NCI-H2107 (cell line): ENCODE measurements around the gene PDHX.

Source experiments
- DNase-seq: peaks from one replicate; lab custom pipeline; 2025; lab: John Stamatoyannopoulos, UW

PDHX gene

GRCh38 chr11:34994854-34995253 lies 78.4 kb downstream of the PDHX start:
- DNase-seq: no peak

GRCh38 chr11:34996958-34997357 lies 80.5 kb downstream of the PDHX start:
- no peak for DNase-seq

- no peak for DNase-seq
These were observed 81.6 kb downstream of the PDHX start for GRCh38 chr11:34997952-34998528.

GRCh38 chr11:34999453-34999852 lies 83.0 kb downstream of the PDHX start:
- DNase-seq: no peak

GRCh38 chr11:35003186-35003585 lies 86.8 kb downstream of the PDHX start:
- DNase-seq: no peak

GRCh38 chr11:35003658-35004057 lies 87.2 kb downstream of the PDHX start:
- DNase-seq: no peak

GRCh38 chr11:35005141-35005780 lies 88.8 kb downstream of the PDHX start:
- no peak for DNase-seq

GRCh38 chr11:35006389-35007128 lies 90.1 kb downstream of the PDHX start:
- DNase-seq: no peak

GRCh38 chr11:35007277-35007676 lies 90.9 kb downstream of the PDHX start:
- no peak for DNase-seq

GRCh38 chr11:35009191-35009943 lies 92.9 kb downstream of the PDHX start:
- DNase-seq: no peak

- DNase-seq: no peak
These were observed 93.5 kb downstream of the PDHX start for GRCh38 chr11:35009944-35010342.

GRCh38 chr11:35010654-35011053 lies 94.2 kb downstream of the PDHX start:
- DNase-seq: no peak

GRCh38 chr11:35011389-35011788 lies 95.0 kb downstream of the PDHX start:
- no peak for DNase-seq

GRCh38 chr11:35011944-35012343 lies 95.5 kb downstream of the PDHX start:
- DNase-seq: no peak

GRCh38 chr11:35012467-35013191 lies 96.2 kb downstream of the PDHX start:
- no peak for DNase-seq

GRCh38 chr11:35013514-35014233 lies 97.3 kb downstream of the PDHX start:
- DNase-seq: no peak

- DNase-seq: no peak
These were observed 97.9 kb downstream of the PDHX start for GRCh38 chr11:35014346-35014745.

- DNase-seq: no peak
These were observed 99.4 kb downstream of the PDHX start for GRCh38 chr11:35015621-35016387.

GRCh38 chr11:35016916-35017315 lies 100.5 kb downstream of the PDHX start:
- DNase-seq: no peak

- no peak for DNase-seq
These were observed 101.3 kb downstream of the PDHX start for GRCh38 chr11:35017528-35018342.
